ENCODE data around the gene HYKK. TPM values are rescaled to one million over a fixed set of nuclear protein-coding genes. Genes with fewer than 3 reads are reported as not detected.
A peak's percentile ranks its signal among the peaks of the same experiment; 100 is the strongest.

HYKK gene
- total RNA-seq = 1 to 10 TPM; 1.1 to 1.5 TPM

- no peaks in the 10 kb centered on the region for H3K9me3 Mint-ChIP-seq (ENCODE audit: insufficient read depth)
- H3K27me3 Mint-ChIP-seq (ENCODE audit: low read depth) = peaks cover 11% of the 10 kb centered on the region
- CTCF ChIA-PET = interaction anchor here (0.6 kb wide), 1 partner anchor 192 kb away, joined by 3 read pairs; no protein-coding TSS in a partner anchor
- ATAC-seq (peak; percentile 96), DNase-seq (peak; percentile 83)
- H3K27ac Mint-ChIP-seq = peak within 1 kb of the TSS; percentile 56
- POLR2A ChIA-PET = interaction anchor here (2.2 kb wide), 1 partner anchor 33 kb away, joined by 8 read pairs; the partner anchor contains the start of gene PSMA4
- H3K4me3 Mint-ChIP-seq = peak within 1 kb of the TSS; percentile 77
- H3K36me3 Mint-ChIP-seq (ENCODE audit: low read depth) = peaks cover under 1% of the 10 kb centered on the region
- H3K4me1 Mint-ChIP-seq (ENCODE audit: low read depth) = peaks cover 22% of the 10 kb centered on the region
These were observed at the start of gene HYKK for GRCh38 chr15:78506971-78507830. Gene HYKK (plus strand): TSS chr15:78507577. CDS start chr15:78513089, 5,512 bp downstream.

- peak overlapping the region; percentile 17 for H3K27ac Mint-ChIP-seq
- CTCF ChIA-PET = interaction anchor here (0.8 to 2.0 kb wide), 4 partner anchors 9 to 38 kb away, joined by 3 to 8 read pairs (median 4); partner anchors contain the start of gene IREB2
- no peak for ATAC-seq
- no peak for DNase-seq
- H3K36me3 Mint-ChIP-seq (ENCODE audit: low read depth) = peaks cover 28% of the 10 kb centered on the region
- H3K27me3 Mint-ChIP-seq (ENCODE audit: low read depth) = no peaks in the 10 kb centered on the region
- H3K4me1 Mint-ChIP-seq (ENCODE audit: low read depth) = peaks cover 27% of the 10 kb centered on the region
- H3K9me3 Mint-ChIP-seq (ENCODE audit: insufficient read depth) = no peaks in the 10 kb centered on the region
- POLR2A ChIA-PET = interaction anchor here (1.5 kb wide), 1 partner anchor 80 kb away, joined by 3 read pairs; no protein-coding TSS in a partner anchor
- H3K4me3 Mint-ChIP-seq = no peak overlapping the region
These were observed 46.6 kb upstream of the HYKK start for GRCh38 chr15:78460737-78461136.

- peak; percentile 37 for DNase-seq
- Mint-ChIP-seq H3K27ac (peak overlapping the region; percentile 45), H3K36me3 (ENCODE audit: low read depth) (peaks cover 28% of the 10 kb centered on the region), H3K4me1 (ENCODE audit: low read depth) (peaks cover 27% of the 10 kb centered on the region), H3K9me3 (ENCODE audit: insufficient read depth) (no peaks in the 10 kb centered on the region), H3K27me3 (ENCODE audit: low read depth) (no peaks in the 10 kb centered on the region), H3K4me3 (no peak overlapping the region)
- ChIA-PET CTCF (interaction anchor here (0.8 to 2.0 kb wide), 5 partner anchors 9 to 39 kb away, joined by 3 to 8 read pairs (median 4); partner anchors contain the start of gene IREB2), POLR2A (interaction anchor here (1.5 kb wide), 1 partner anchor 80 kb away, joined by 3 read pairs; no protein-coding TSS in a partner anchor)
- peak; percentile 51 for ATAC-seq
These were observed 46.0 kb upstream of the HYKK start for GRCh38 chr15:78461171-78461888.

GRCh38 chr15:78469031-78469430, 38.3 kb upstream of the HYKK start:
- ATAC-seq = no peak
- Mint-ChIP-seq H3K4me1 (ENCODE audit: low read depth) (no peaks in the 10 kb centered on the region), H3K9me3 (ENCODE audit: insufficient read depth) (no peaks in the 10 kb centered on the region), H3K27ac (no peak overlapping the region), H3K36me3 (ENCODE audit: low read depth) (peaks cover 36% of the 10 kb centered on the region), H3K27me3 (ENCODE audit: low read depth) (no peaks in the 10 kb centered on the region), H3K4me3 (no peak overlapping the region)
- ChIA-PET POLR2A (no interaction called here), CTCF (no interaction called here)
- DNase-seq = no peak

- POLR2A ChIA-PET = no interaction called here
- no peaks in the 10 kb centered on the region for H3K27me3 Mint-ChIP-seq (ENCODE audit: low read depth)
- H3K36me3 Mint-ChIP-seq (ENCODE audit: low read depth) = peaks cover 38% of the 10 kb centered on the region
These were observed 30.1 kb upstream of the HYKK start for GRCh38 chr15:78477295-78477694.

GRCh38 chr15:78479650-78480049, 27.7 kb upstream of the HYKK start:
- CTCF ChIA-PET = no interaction called here
- Mint-ChIP-seq H3K4me1 (ENCODE audit: low read depth) (no peaks in the 10 kb centered on the region), H3K27me3 (ENCODE audit: low read depth) (no peaks in the 10 kb centered on the region)

More at GRCh38 chr15:78477295-78477694, 30.1 kb upstream of the HYKK start:
- no peaks in the 10 kb centered on the region for H3K9me3 Mint-ChIP-seq (ENCODE audit: insufficient read depth)
- H3K4me3 Mint-ChIP-seq = no peak overlapping the region
- CTCF ChIA-PET = interaction anchor here (0.8 kb wide), 1 partner anchor 54 kb away, joined by 4 read pairs; no protein-coding TSS in a partner anchor
- ATAC-seq (no peak), DNase-seq (no peak)
- no peaks in the 10 kb centered on the region for H3K4me1 Mint-ChIP-seq (ENCODE audit: low read depth)
- H3K27ac Mint-ChIP-seq = no peak overlapping the region

GRCh38 chr15:78481917-78482316, 25.5 kb upstream of the HYKK start:
- DNase-seq = no peak
- ChIA-PET POLR2A (no interaction called here), CTCF (interaction anchor here (1.3 to 1.8 kb wide), 3 partner anchors 12 to 171 kb away, joined by 4 to 7 read pairs (median 5); partner anchors contain the start of gene PSMA4)
- no peaks in the 10 kb centered on the region for H3K27me3 Mint-ChIP-seq (ENCODE audit: low read depth)
- no peak overlapping the region for H3K27ac Mint-ChIP-seq
- no peaks in the 10 kb centered on the region for H3K4me1 Mint-ChIP-seq (ENCODE audit: low read depth)
- no peak overlapping the region for H3K4me3 Mint-ChIP-seq
- H3K9me3 Mint-ChIP-seq (ENCODE audit: insufficient read depth) = no peaks in the 10 kb centered on the region
- ATAC-seq = no peak
- H3K36me3 Mint-ChIP-seq (ENCODE audit: low read depth) = peaks cover 46% of the 10 kb centered on the region

More at GRCh38 chr15:78479650-78480049, 27.7 kb upstream of the HYKK start:
- H3K27ac Mint-ChIP-seq = no peak overlapping the region
- POLR2A ChIA-PET = no interaction called here
- H3K4me3 Mint-ChIP-seq = no peak overlapping the region
- no peaks in the 10 kb centered on the region for H3K9me3 Mint-ChIP-seq (ENCODE audit: insufficient read depth)
- peaks cover 41% of the 10 kb centered on the region for H3K36me3 Mint-ChIP-seq (ENCODE audit: low read depth)
- DNase-seq (no peak), ATAC-seq (no peak)

- Mint-ChIP-seq H3K4me1 (ENCODE audit: low read depth) (no peaks in the 10 kb centered on the region), H3K27ac (no peak overlapping the region), H3K9me3 (ENCODE audit: insufficient read depth) (no peaks in the 10 kb centered on the region), H3K36me3 (ENCODE audit: low read depth) (peaks cover 59% of the 10 kb centered on the region), H3K27me3 (ENCODE audit: low read depth) (no peaks in the 10 kb centered on the region), H3K4me3 (no peak overlapping the region)
- ATAC-seq = no peak
- POLR2A ChIA-PET = no interaction called here
- CTCF ChIA-PET = no interaction called here
- no peak for DNase-seq
These were observed 14.5 kb upstream of the HYKK start for GRCh38 chr15:78492872-78493271.

GRCh38 chr15:78501857-78502256, 5.5 kb upstream of the HYKK start:
- H3K36me3 Mint-ChIP-seq (ENCODE audit: low read depth) = peaks cover 36% of the 10 kb centered on the region
- peaks cover 2% of the 10 kb centered on the region for H3K27me3 Mint-ChIP-seq (ENCODE audit: low read depth)
- CTCF ChIA-PET = no interaction called here
- POLR2A ChIA-PET = no interaction called here
- no peaks in the 10 kb centered on the region for H3K9me3 Mint-ChIP-seq (ENCODE audit: insufficient read depth)
- ATAC-seq (no peak), DNase-seq (no peak)
- H3K4me3 Mint-ChIP-seq = no peak overlapping the region
- H3K27ac Mint-ChIP-seq = no peak overlapping the region
- peaks cover 6% of the 10 kb centered on the region for H3K4me1 Mint-ChIP-seq (ENCODE audit: low read depth)

GRCh38 chr15:78502641-78503040, 4.7 kb upstream of the HYKK start:
- ChIA-PET CTCF (no interaction called here), POLR2A (no interaction called here)
- H3K9me3 Mint-ChIP-seq (ENCODE audit: insufficient read depth) = no peaks in the 10 kb centered on the region
- H3K27me3 Mint-ChIP-seq (ENCODE audit: low read depth) = peaks cover 2% of the 10 kb centered on the region
- DNase-seq = no peak
- H3K4me1 Mint-ChIP-seq (ENCODE audit: low read depth) = peaks cover 9% of the 10 kb centered on the region
- H3K36me3 Mint-ChIP-seq (ENCODE audit: low read depth) = peaks cover 30% of the 10 kb centered on the region
- H3K27ac Mint-ChIP-seq = no peak overlapping the region
- H3K4me3 Mint-ChIP-seq = no peak overlapping the region
- no peak for ATAC-seq

GRCh38 chr15:78507831-78508160, 419 bp downstream of the HYKK start:
- Mint-ChIP-seq H3K27ac (no peak overlapping the region), H3K9me3 (ENCODE audit: insufficient read depth) (no peaks in the 10 kb centered on the region), H3K36me3 (ENCODE audit: low read depth) (no peaks in the 10 kb centered on the region), H3K4me3 (peak overlapping the region; percentile 77), H3K27me3 (ENCODE audit: low read depth) (peaks cover 11% of the 10 kb centered on the region), H3K4me1 (ENCODE audit: low read depth) (peaks cover 22% of the 10 kb centered on the region)
- POLR2A ChIA-PET = interaction anchor here (2.2 kb wide), 1 partner anchor 33 kb away, joined by 8 read pairs; the partner anchor contains the start of gene PSMA4
- DNase-seq = peak; percentile 33
- ATAC-seq = peak; percentile 45
- CTCF ChIA-PET = interaction anchor here (0.6 kb wide), 1 partner anchor 191 kb away, joined by 3 read pairs; no protein-coding TSS in a partner anchor

All from activated CD8-positive, alpha-beta T cell treated with anti-CD3 and anti-CD28 coated beads, Interleukin-2, amount 10 ng/mL, durations not matched to agents 7 days and 5 days (primary cell).